CD4-positive, alpha-beta memory T cell (primary cell): ENCODE data around the gene ADGRG1. TPM values are rescaled to one million over a fixed set of nuclear protein-coding genes. Genes with fewer than 3 reads are reported as not detected.

Experiments used
- CTCF ChIA-PET: fragments of 350-600 bp; sonication (Branson Sonifier 250); formaldehyde crosslinking; loops from one replicate; lab custom pipeline; 2021; ENCODE audit warnings: inconsistent platforms; ENCODE audit not compliant: partially characterized antibody; lab: Charles Lee
- POLR2A ChIA-PET: fragments of 350-600 bp; sonication (Branson Sonifier 250); formaldehyde crosslinking; loops from one replicate; lab custom pipeline; 2021; ENCODE audit not compliant: partially characterized antibody; lab: Charles Lee
- DNase-seq, 5 donors: peaks; one replicate each; pipeline versions ENCODE4 v3.0.0 to v3.0.0-alpha.2; 2020 to 2022; ENCODE audit warnings: mixed read lengths in 1 of 5
- H3K27ac ChIP-seq: one replicate; pipeline ENCODE4 v1.7.0; 2013; ENCODE audit warnings: low read depth, low read length
- H3K27me3 ChIP-seq: 2 replicates; pipeline ENCODE4 v1.7.0; 2013; ENCODE audit warnings: mild to moderate bottlenecking, low read length, moderate library complexity; ENCODE audit not compliant: insufficient read depth
- H3K36me3 ChIP-seq: 2 replicates; pipeline ENCODE4 v1.7.0; 2013; ENCODE audit warnings: mild to moderate bottlenecking, low read length, moderate library complexity; ENCODE audit not compliant: insufficient read depth
- H3K4me1 ChIP-seq: 2 replicates; pipeline ENCODE4 v1.7.0; 2013; ENCODE audit warnings: mild to moderate bottlenecking, low read length, moderate library complexity; ENCODE audit not compliant: insufficient read depth
- H3K4me3 ChIP-seq, 2 donors: one replicate each; pipeline ENCODE4 v1.7.0; 2013; ENCODE audit warnings: low read length in 2 of 2, mild to moderate bottlenecking in 1 of 2
- H3K9me3 ChIP-seq, 2 donors: one replicate each; pipeline ENCODE4 v1.7.0; 2013; ENCODE audit warnings: low read length in 2 of 2, control low read depth in 1 of 2; ENCODE audit not compliant: control insufficient read depth in 1 of 2
- H3K27ac Mint-ChIP-seq, 7 donors: one replicate each; pipeline ENCODE4 v1.8.0; 2020 to 2021; ENCODE audit warnings: mixed read lengths in 7 of 7, mild to moderate bottlenecking in 6 of 7, inconsistent platforms in 3 of 7, moderate library complexity in 3 of 7
- H3K27me3 Mint-ChIP-seq, 2 donors: one replicate each; pipeline ENCODE4 v1.8.0; 2020 to 2021; ENCODE audit warnings: mixed read lengths in 2 of 2
- H3K36me3 Mint-ChIP-seq, 2 donors: one replicate each; pipeline ENCODE4 v1.8.0; 2020 to 2021; ENCODE audit warnings: mixed read lengths in 2 of 2, inconsistent platforms in 1 of 2, mild to moderate bottlenecking in 1 of 2
- H3K4me1 Mint-ChIP-seq, 4 donors: one replicate each; pipeline ENCODE4 v1.8.0; 2020 to 2021; ENCODE audit warnings: mixed read lengths in 4 of 4, mild to moderate bottlenecking in 1 of 4
- H3K4me3 Mint-ChIP-seq, 8 donors: one replicate each; pipeline ENCODE4 v1.8.0; 2020 to 2021; ENCODE audit warnings: mixed read lengths in 8 of 8, mild to moderate bottlenecking in 7 of 8, moderate library complexity in 6 of 8, inconsistent platforms in 3 of 8
- H3K9me3 Mint-ChIP-seq, 8 donors: one replicate each; pipeline ENCODE4 v1.8.0; 2020 to 2021; ENCODE audit warnings: mixed read lengths in 8 of 8, mild to moderate bottlenecking in 5 of 8, inconsistent platforms in 3 of 8, moderate library complexity in 1 of 8
- intact Hi-C: fragments of 100-400 bp; cut with micrococcal nuclease; formaldehyde crosslinking; loops from one replicate; pipeline ENCODE4 v1.15.1; 2023
- polyA plus RNA-seq, 2 donors: library from polyadenylated mRNA; unstranded; fragments of 300-500 nt; fragmentation: Illumina TruSeq; gene quantifications; one replicate each; pipeline ENCODE4 v1.2.3, GENCODE V29; 2021
- total RNA-seq, 2 experiments: library from RNA; stranded (reverse); gene quantifications; one replicate each; pipeline ENCODE4 v1.2.3, GENCODE V29; 2021

ADGRG1 gene
- total and polyA plus RNA-seq, 4 experiments from 2014 or later: 0.33 to 0.53 (median 0.41) TPM; not detected in 1

DNA sequence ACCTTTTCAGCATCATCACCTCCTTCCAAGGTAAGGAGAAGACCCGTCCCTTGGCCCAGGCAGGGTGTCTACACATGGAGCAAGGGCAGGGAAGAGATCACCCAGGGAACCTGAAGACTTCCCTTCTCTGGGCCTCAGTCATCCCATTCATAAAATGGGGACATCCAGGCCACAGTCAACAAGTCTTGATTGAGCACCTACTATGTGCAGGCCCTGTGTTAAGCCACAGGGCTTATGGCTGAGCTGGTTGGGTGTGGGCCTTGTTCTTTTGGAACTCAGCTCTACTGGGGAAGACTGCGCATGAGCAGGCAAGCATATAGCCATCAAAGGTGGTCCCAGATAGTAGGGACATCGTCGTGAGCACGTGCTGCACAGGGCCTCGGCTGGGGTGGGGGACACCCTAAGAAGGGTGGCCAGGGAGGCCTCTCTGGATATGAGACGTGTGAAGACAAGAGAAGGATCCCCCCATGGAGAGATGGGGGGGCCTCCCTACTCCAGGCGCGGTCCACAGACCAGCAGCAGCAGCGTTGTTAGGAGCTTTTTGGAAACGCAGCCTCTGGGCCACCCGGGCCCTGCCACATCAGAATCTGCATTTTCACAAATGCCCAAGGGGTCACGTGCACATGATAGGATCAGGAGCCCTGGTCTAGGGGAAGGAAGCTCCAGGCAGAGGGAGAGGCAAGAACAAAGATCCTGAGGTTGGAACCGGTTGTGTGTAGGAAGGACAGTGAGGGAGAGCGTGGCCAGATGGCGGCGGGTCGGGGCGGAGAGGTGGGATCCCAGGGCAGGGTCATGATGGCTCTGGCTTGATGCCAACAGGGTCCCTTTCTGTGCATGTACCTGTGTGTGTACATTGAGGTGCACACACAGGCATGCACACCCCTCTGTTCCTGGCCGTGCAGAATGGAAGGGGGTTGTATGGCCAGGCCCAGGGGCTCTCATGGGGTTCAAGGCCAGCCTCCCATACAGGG, 33.8 kb downstream of the ADGRG1 start:
- no peaks in the 10 kb centered on the region for H3K9me3 ChIP-seq
- no peak overlapping the region for H3K27ac ChIP-seq
- H3K4me3 Mint-ChIP-seq: no peak overlapping the region
- no peak for DNase-seq
- peaks cover 0 to 4% (median 0%) of the 10 kb centered on the region in 4 donors for H3K4me1 Mint-ChIP-seq
- H3K36me3 ChIP-seq: no peaks in the 10 kb centered on the region
- no peaks in the 10 kb centered on the region for H3K27me3 ChIP-seq
- no peak overlapping the region for H3K4me3 ChIP-seq
- peak overlapping the region in 1 of 7 donors; percentile 53 for H3K27ac Mint-ChIP-seq
- intact Hi-C loops: no loop called here
- H3K4me1 ChIP-seq: no peaks in the 10 kb centered on the region
- no peaks in the 10 kb centered on the region for H3K27me3 Mint-ChIP-seq
- H3K36me3 Mint-ChIP-seq: no peaks in the 10 kb centered on the region
- H3K9me3 Mint-ChIP-seq: no peaks in the 10 kb centered on the region
- ChIA-PET CTCF (interaction anchor here (1.4 kb wide), 1 partner anchor 14 kb away, joined by 5 read pairs; no protein-coding TSS in a partner anchor), POLR2A (no interaction called here)

DNA sequence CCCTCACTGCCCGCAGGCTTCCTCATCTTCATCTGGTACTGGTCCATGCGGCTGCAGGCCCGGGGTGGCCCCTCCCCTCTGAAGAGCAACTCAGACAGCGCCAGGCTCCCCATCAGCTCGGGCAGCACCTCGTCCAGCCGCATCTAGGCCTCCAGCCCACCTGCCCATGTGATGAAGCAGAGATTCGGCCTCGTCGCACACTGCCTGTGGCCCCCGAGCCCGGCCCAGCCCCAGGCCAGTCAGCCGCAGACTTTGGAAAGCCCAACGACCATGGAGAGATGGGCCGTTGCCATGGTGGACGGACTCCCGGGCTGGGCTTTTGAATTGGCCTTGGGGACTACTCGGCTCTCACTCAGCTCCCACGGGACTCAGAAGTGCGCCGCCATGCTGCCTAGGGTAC, 35.0 kb downstream of the ADGRG1 start:
- POLR2A ChIA-PET: no interaction called here
- no peaks in the 10 kb centered on the region for H3K27me3 Mint-ChIP-seq
- no peak overlapping the region for H3K27ac ChIP-seq

DNA sequence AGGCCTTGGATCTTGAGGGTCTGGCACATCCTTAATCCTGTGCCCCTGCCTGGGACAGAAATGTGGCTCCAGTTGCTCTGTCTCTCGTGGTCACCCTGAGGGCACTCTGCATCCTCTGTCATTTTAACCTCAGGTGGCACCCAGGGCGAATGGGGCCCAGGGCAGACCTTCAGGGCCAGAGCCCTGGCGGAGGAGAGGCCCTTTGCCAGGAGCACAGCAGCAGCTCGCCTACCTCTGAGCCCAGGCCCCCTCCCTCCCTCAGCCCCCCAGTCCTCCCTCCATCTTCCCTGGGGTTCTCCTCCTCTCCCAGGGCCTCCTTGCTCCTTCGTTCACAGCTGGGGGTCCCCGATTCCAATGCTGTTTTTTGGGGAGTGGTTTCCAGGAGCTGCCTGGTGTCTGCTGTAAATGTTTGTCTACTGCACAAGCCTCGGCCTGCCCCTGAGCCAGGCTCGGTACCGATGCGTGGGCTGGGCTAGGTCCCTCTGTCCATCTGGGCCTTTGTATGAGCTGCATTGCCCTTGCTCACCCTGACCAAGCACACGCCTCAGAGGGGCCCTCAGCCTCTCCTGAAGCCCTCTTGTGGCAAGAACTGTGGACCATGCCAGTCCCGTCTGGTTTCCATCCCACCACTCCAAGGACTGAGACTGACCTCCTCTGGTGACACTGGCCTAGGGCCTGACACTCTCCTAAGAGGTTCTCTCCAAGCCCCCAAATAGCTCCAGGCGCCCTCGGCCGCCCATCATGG, 35.7 kb downstream of the ADGRG1 start:
- no peak overlapping the region for H3K4me3 ChIP-seq
- DNase-seq: no peak
- Mint-ChIP-seq H3K27ac (no peak overlapping the region), H3K4me3 (no peak overlapping the region), H3K4me1 (no peaks in the 10 kb centered on the region), H3K27me3 (peaks cover 0 to 1% of the 10 kb centered on the region in 2 donors), H3K36me3 (no peaks in the 10 kb centered on the region), H3K9me3 (no peaks in the 10 kb centered on the region)
- ChIA-PET POLR2A (no interaction called here), CTCF (no interaction called here)
- no peak overlapping the region for H3K27ac ChIP-seq
- intact Hi-C loops: no loop called here
- no peaks in the 10 kb centered on the region for H3K9me3 ChIP-seq
- H3K36me3 ChIP-seq: no peaks in the 10 kb centered on the region
- no peaks in the 10 kb centered on the region for H3K4me1 ChIP-seq
- H3K27me3 ChIP-seq: no peaks in the 10 kb centered on the region

More for the DNA sequence above, 35.0 kb downstream of the ADGRG1 start:
- Histone ChIP-seq H3K9me3 (no peaks in the 10 kb centered on the region), H3K4me1 (no peaks in the 10 kb centered on the region), H3K27me3 (no peaks in the 10 kb centered on the region), H3K4me3 (no peak overlapping the region), H3K36me3 (no peaks in the 10 kb centered on the region)
- no peak for DNase-seq
- intact Hi-C loops: no loop called here
- Mint-ChIP-seq H3K36me3 (no peaks in the 10 kb centered on the region), H3K27ac (no peak overlapping the region), H3K4me3 (no peak overlapping the region), H3K9me3 (no peaks in the 10 kb centered on the region), H3K4me1 (peaks cover 0 to under 1% (median 0%) of the 10 kb centered on the region in 4 donors)
- CTCF ChIA-PET: interaction anchor here (1.4 kb wide), 1 partner anchor 15 kb away, joined by 5 read pairs; no protein-coding TSS in a partner anchor

DNA sequence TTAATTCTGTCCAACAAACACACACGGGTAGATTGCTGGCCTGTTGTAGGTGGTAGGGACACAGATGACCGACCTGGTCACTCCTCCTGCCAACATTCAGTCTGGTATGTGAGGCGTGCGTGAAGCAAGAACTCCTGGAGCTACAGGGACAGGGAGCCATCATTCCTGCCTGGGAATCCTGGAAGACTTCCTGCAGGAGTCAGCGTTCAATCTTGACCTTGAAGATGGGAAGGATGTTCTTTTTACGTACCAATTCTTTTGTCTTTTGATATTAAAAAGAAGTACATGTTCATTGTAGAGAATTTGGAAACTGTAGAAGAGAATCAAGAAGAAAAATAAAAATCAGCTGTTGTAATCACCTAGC, 36.2 kb downstream of the ADGRG1 start:
- intact Hi-C loops: no loop called here
- Histone ChIP-seq H3K27me3 (no peaks in the 10 kb centered on the region), H3K36me3 (no peaks in the 10 kb centered on the region), H3K9me3 (no peaks in the 10 kb centered on the region), H3K27ac (no peak overlapping the region), H3K4me1 (no peaks in the 10 kb centered on the region), H3K4me3 (no peak overlapping the region)
- Mint-ChIP-seq H3K9me3 (no peaks in the 10 kb centered on the region), H3K4me1 (no peaks in the 10 kb centered on the region), H3K27me3 (peaks cover 0 to 2% of the 10 kb centered on the region in 2 donors), H3K36me3 (no peaks in the 10 kb centered on the region), H3K27ac (peak overlapping the region in 1 of 7 donors; percentile 25), H3K4me3 (no peak overlapping the region)
- ChIA-PET POLR2A (no interaction called here), CTCF (no interaction called here)
- no peak for DNase-seq

DNA sequence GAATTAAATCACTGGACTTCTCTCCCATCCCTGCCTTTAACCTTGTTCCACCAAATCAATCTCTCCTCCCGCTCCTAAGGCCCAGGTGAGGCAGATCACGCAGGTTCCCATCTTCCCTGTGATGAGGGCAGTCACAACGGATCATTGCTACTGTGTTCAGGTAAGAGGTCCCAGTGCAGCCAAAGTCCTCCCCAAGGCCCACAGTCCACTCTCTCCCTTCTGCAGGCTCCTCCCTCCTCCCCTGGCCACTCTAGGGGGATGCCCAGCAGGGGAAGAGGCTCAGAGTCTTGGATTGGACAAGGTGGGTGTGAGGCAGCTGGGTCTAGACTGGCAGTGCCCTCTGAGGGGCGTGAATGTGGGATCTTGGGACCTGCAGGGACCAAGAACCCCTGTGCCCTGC, 37.1 kb downstream of the ADGRG1 start:
- ChIA-PET POLR2A (no interaction called here), CTCF (no interaction called here)
- Histone ChIP-seq H3K4me3 (no peak overlapping the region), H3K27ac (no peak overlapping the region), H3K36me3 (no peaks in the 10 kb centered on the region), H3K4me1 (no peaks in the 10 kb centered on the region), H3K9me3 (no peaks in the 10 kb centered on the region), H3K27me3 (no peaks in the 10 kb centered on the region)
- Mint-ChIP-seq H3K27ac (peak overlapping the region in 1 of 7 donors; percentile 66), H3K4me1 (no peaks in the 10 kb centered on the region), H3K4me3 (no peak overlapping the region), H3K27me3 (peaks cover 2% of the 10 kb centered on the region in 2 donors), H3K9me3 (no peaks in the 10 kb centered on the region), H3K36me3 (no peaks in the 10 kb centered on the region)
- DNase-seq: no peak
- intact Hi-C loops: no loop called here

DNA sequence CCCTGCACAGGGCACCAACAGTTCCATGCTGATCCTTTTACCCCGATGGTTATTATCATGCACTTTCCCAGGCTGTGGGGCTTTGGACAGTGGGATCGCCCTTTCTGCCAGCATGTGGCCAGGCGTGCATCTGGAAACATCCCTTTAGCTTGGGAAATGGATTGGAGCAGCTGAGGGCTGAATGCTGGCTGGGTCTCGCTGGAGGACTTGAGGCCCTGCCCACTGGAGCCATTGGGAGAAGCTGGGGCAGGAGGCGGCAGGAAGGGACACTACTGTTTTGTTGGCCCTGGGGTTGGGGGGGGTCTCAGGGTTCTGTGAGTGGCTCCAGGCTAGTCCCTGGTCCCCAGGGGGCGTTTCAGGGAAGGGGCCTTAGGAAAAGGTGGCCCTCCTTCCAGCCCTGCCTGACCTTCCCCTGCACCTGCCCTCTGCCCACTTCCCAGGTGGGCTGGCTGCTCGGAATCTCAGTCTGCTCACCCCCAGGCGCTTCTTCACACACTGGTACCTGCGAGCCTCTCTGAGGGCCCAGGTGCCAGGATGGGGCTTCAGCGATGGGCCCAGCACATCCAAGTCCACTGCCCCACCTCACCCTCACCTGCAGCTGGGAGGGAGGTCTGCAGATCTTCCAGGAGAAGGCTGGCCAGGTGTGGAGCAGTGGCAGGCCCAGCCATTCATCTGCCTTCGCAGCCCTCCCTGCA, 38.1 kb downstream of the ADGRG1 start:
- Histone ChIP-seq H3K27ac (no peak overlapping the region), H3K36me3 (no peaks in the 10 kb centered on the region), H3K4me1 (no peaks in the 10 kb centered on the region), H3K9me3 (no peaks in the 10 kb centered on the region), H3K27me3 (no peaks in the 10 kb centered on the region), H3K4me3 (no peak overlapping the region)
- intact Hi-C loops: no loop called here
- no peaks in the 10 kb centered on the region for H3K4me1 Mint-ChIP-seq
- no peaks in the 10 kb centered on the region for H3K9me3 Mint-ChIP-seq
- H3K4me3 Mint-ChIP-seq: no peak overlapping the region
- CTCF ChIA-PET: no interaction called here
- H3K36me3 Mint-ChIP-seq: no peaks in the 10 kb centered on the region
- H3K27me3 Mint-ChIP-seq: peaks cover 2% of the 10 kb centered on the region in 2 donors
- DNase-seq: no peak
- H3K27ac Mint-ChIP-seq: no peak overlapping the region
- POLR2A ChIA-PET: no interaction called here

DNA sequence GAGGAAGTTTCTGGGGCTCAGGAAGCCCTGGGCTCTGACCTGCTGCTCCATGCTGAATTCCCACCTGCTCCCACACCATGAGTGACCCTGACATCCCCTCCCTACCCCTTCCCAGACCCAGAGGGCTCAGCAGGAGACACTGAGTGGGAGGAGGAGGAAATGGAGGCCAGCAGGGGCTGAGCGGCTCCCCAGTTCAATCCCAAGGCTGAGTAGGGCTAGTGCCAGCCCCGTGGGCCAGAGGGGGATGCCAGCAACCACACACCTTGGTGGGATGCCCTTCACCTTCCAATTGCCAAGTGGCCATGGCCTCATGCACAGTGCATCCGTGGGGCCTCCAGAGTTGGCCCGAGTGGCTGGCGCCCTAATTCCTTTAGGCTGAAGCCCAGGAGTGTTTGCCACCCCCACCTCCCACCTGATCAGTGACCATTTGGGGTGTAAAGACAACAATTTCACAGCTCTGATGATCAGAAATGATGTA, 38.7 kb downstream of the ADGRG1 start:
- ChIA-PET CTCF (no interaction called here), POLR2A (no interaction called here)
- H3K9me3 Mint-ChIP-seq: no peaks in the 10 kb centered on the region
- H3K36me3 Mint-ChIP-seq: no peaks in the 10 kb centered on the region
- H3K27ac Mint-ChIP-seq: no peak overlapping the region
- H3K36me3 ChIP-seq: no peaks in the 10 kb centered on the region
- no peaks in the 10 kb centered on the region for H3K27me3 ChIP-seq
- no peaks in the 10 kb centered on the region for H3K4me1 ChIP-seq
- no peak for DNase-seq
- H3K4me3 ChIP-seq: no peak overlapping the region
- H3K9me3 ChIP-seq: no peaks in the 10 kb centered on the region
- no peak overlapping the region for H3K27ac ChIP-seq
- intact Hi-C loops: no loop called here
- no peaks in the 10 kb centered on the region for H3K4me1 Mint-ChIP-seq
- H3K27me3 Mint-ChIP-seq: peaks cover 2% of the 10 kb centered on the region in 2 donors
- H3K4me3 Mint-ChIP-seq: no peak overlapping the region
